ENCODE measurements around the gene CP.
"Not testable (repeated sequence)": the region's sequence is repeated elsewhere in the genome, so short reads cannot be mapped to it uniquely, and the experiment has no call there.

Gene CP

DNA sequence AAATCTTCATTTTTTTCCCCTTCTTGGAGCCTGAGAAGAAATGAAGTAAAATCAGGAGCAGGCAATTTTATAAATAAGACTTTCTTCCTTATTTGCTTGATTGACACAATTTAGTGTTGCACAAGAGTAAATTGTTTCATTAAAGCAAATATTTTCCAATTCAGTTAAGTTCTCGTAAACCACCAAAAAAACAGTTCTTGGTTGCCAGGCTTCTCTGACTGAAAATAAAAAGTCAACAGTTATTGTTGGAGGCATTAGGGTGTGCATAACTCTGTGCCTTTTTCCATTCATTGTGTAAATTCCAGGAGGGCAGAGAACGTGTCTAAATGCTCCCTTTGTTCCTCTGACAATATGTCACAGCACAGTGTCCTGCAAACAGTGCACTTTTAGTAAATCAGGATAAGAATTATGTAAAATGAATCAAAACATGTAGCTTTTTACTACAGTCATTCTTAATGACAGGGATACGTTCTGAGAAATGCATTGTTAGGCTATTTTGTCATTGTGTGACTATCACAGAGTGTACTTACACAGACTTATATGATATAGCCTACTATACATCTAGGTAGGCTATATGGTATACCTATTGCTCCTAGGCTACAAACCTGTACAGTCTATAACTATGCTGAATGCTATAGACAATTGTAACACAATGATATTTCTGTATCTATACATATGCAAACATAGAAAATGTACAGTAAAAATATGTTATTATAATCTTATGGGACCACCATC lies at the start of gene CP:
Gene CP (minus strand): TSS at position 47 of the 735 bp plus-strand sequence. CDS start 37 bp downstream, at position 10.
- DNase-seq (ENCODE audit: low spot score) = no peak

- no peak for DNase-seq (ENCODE audit: low spot score)
These were observed 48.6 kb upstream of the CP start for GRCh38 chr3:149270180-149270579.

DNA sequence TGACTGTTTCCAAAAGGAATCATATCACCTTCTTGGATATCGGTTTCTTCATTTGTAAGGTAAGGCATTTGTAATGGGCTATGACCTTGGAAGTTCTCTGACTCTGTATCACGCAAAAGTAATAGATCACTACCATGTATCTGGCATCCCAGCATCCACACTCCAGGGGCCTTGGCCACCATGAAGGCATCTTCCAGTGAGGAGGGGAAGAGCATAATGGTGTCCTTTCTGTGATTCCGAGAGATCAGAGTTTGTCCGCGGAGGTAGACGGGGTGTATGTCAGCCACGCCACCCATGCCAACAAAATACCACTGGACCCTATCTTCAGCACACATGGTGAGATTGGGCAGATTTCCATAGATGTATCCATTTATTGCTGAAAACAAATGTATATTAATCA lies 48.1 kb upstream of the CP start:
- DNase-seq (ENCODE audit: low spot score) = no peak

- no peak for DNase-seq (ENCODE audit: low spot score)
These were observed 45.9 kb upstream of the CP start for GRCh38 chr3:149267565-149267964.

- DNase-seq (ENCODE audit: low spot score) = no peak
These were observed 45.1 kb upstream of the CP start for GRCh38 chr3:149266736-149267135.

GRCh38 chr3:149263856-149264255 lies 42.2 kb upstream of the CP start:
- DNase-seq (ENCODE audit: low spot score) = no peak

- DNase-seq (ENCODE audit: low spot score) = no peak
These were observed 37.1 kb upstream of the CP start for GRCh38 chr3:149258714-149259113.

DNA sequence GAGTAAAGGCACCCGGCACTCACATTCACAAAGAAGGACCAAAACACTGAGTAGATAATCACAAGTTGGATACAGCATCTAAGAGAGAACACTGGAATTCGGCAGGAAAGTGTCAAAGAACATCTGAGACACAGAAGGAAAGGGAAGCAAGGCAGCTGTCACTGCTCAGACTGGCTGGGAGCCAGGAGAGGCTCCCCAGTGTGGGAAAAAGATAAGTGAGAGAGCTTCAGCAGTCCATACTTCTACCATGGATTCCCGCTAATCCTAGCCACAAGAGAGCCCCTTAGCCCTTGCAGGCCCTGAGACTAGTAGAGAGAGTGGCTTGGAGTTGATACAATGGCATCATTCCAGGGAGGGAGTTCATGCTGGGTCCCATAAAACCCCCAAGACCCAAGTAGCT lies 36.7 kb upstream of the CP start:
- DNase-seq (ENCODE audit: low spot score) = no peak

DNA sequence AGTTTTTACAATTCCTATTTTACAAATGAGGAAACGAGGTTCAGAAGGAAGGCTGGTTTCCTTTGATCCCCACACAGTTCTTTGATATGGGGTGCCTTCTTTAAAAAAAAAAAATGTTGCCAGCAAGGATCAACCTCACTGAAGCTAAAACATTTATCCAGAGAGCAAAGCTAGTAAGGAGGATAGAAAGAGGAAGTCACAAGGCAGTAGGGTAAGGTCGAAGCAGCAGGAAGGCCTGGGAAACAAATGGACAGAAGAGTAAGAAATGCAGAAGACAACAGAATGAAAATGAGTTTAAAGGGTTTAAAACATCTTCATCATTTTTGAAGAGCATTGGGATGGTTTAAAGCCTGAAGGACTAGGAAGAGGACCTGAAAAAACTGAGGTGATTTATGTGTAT lies 30.6 kb upstream of the CP start:
- no peak for DNase-seq (ENCODE audit: low spot score)

DNA sequence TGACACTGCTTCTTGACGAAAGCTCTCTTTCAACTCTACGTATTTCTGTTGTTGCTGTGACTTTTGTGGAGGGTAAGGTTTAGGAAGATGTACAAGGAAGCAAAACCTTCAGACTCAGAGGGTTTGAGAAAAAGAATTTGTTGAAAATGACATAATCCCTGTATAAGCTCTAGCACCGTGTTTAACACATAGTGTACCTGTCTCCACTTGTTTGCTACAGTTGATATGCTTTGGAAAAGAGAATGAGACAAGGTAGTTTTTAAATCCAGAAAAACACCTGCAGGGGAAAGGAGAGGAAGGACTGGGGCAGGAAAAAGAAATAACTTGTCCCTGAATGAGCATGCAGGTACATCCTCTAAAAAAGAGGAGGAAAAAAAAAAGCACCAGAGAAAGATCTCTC lies 29.6 kb upstream of the CP start:
- DNase-seq (ENCODE audit: low spot score) = no peak

- DNase-seq (ENCODE audit: low spot score) = no peak
These were observed 26.5 kb upstream of the CP start for GRCh38 chr3:149247929-149248691.

DNA sequence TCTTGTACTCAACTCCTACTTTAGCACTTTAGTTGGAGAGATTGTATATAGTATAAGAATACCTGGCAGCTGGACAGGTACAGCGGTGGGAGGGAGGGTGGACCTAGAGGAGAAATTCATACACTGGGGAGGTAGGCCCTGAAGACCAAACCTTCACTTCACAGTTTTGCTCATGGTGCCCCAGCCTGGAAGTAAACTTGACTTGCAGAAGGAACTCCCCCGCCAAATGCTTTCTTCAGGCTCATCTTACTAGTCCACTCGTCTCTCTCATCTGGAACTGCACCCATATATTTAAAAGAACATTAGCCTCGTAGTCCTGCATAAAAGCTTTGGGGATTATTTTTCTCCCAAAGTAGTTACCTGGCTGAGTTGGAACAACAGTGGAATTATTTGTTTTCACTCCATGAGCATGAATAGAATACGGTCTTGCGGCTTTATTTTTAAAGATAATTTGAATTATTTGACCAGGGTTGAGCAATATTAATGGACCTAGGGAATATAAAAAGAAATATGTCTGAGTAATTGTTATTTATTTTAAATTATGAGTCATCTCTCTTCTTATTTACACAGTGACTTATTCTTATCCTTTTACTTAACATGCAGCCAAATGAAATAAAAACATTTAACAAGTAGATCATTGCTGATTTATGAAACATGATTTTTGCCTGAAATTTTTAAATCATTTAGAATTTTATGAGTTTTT lies 25.5 kb upstream of the CP start:
- DNase-seq (ENCODE audit: low spot score) = peak; percentile 28

DNA sequence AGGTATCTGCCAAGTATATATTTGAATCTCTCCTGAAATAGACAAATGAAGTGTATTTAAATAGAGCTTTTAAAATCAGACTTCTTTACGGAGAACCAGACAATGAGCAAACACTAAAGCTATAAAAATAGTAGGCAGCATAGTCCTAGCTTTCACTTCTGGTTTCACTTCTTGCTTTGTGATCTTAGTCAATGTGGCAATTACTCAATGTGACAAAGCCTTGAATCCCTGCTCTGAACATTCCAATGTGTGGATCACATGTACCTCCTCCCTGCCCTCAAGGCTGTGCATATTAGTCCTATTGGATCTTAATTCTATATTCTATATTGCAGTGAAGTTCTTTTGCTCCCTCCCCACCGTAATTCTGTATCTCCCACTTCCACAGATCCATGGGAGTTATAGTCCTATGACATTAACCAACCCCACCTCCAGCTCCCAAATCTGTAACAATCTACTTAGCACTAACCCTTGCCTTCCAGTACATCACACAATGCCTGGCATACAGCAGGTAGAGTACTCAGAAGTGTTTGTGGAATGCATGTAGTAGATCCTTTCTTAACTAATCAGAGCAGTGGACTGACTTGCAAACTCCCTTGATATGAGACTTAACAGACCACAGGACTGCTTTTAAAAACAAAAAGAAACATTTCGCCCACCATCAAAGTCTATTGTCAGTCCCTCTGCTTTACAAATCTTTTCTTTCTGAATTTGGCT lies 24.3 kb upstream of the CP start:
- peak; percentile 22 for DNase-seq (ENCODE audit: low spot score)

DNA sequence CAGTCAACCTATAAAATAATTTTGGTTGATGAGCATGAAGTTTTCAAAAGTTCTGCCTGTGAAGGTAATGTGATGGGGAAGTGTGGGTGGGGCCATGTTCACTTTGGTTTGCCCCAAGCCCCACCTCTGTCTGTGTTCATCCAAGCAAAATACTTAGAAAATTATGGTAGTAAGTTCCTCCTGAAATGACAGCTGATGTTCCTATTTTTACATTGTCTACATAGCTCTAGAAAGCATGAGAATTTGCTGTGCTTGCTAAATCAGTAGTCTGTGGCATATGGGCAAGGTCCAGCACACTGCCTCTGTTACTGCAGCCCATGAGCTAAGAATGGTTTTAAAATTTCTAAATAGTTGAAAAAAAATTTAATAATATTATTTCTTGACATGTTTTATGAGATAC lies 21.9 kb upstream of the CP start:
- DNase-seq (ENCODE audit: low spot score) = no peak

DNA sequence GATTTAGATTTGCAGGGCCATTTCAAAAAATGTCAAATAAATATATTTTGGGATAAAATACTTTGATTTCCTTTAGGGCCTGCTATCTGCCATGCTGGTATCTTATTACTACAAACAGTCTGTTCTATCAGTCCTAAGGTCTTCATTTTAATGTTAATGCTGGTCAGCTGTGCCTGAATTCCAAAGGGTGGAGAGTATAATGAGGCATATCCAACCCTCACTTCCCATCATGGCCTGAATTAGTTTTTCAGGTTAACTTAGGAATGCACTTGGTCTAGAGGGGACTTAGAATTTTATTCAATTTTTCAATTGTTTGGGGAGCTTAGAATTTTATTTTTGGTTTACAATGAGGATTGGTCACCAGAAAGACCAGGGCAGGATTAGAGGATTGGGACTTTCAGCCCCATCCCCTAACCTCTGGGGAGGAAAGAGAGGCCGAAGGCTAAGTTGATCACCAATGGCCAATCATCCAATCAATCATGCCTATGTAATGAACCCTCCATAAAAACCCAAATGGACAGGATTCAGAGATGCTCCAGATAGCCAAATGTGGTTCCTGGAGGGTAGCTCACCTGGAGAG lies 17.8 kb upstream of the CP start:
- DNase-seq (ENCODE audit: low spot score) = no peak

DNA sequence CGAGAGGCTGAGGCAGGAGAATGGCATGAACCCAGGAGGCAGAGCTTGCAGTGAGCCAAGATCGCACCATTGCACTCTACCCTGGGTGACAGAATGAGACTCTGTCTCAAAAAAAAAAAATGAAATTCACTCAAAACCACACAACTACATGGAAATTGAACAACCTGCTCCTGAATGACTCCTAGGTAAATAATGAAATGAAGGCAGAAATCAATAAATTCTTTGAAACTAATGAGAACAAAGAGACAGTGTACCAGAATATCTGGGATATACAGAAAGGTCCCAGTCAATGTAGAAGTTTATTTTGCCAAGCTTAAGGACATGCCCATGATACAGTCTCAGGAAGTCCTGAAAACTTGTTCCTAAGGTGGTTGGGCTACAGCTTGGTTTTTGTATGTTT lies 16.6 kb upstream of the CP start:
- not testable (repeated sequence) for DNase-seq (ENCODE audit: low spot score)

DNA sequence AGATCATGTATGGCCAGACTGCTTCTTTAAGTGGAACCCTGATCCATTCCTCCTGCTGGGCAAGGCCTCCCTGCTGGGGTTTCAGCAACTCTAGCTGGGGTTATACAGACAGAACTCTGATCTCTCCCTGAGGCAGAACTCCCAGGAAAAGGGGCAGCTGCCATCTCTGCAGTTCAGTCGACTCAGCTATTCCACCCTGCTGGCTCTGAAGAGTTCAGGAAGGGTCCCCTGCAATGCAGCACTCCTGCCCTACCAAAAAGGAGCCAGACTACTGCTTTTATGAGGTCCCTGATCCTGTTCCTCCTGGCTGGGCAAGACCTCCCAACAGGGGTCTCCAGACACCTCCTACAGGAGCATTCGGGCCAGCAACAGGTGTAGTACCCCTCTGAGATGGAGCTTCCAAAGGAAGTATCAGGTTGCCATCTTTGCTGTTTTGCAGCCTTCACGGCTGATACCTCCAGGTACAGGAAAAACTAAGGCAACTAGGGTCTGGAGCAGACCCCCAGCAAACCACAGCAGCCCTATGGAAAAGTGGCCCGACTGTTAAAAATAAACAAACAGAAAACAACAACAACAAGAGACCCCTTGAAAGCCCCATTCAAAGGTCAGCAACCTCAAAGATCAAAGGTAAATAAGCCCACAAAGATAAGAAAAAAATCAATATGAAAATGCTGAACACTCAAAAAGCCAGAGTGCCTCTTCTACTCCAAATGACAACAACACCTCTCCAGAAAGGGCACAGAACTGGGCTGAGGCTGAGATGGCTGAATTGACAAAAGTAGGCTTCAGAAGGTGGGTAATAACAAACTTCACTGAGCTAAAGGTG lies 14.2 kb upstream of the CP start:
- DNase-seq (ENCODE audit: low spot score) = no peak

GRCh38 chr3:149234671-149235245 lies 13.1 kb upstream of the CP start:
- no peak for DNase-seq (ENCODE audit: low spot score)

DNA sequence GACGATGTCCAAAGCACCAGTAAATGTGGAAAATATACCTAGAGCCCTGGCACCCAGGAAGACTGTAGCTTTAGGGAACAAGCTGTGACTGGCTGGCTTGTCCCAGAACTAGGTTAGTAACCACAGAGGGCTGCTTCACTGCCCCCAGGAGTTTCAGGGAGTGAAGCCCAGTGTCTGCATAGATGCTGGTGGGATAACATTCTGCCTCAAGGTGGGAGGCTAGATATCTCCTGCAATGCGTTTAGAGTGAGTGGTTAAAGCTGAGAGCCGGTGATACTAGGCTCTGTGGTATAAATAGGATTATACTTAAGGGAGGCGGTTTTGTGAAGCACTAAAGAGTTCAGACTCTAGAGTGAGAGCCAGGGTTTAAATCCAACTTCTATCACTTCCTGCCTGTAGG lies 11.7 kb upstream of the CP start:
- no peak for DNase-seq (ENCODE audit: low spot score)

DNA sequence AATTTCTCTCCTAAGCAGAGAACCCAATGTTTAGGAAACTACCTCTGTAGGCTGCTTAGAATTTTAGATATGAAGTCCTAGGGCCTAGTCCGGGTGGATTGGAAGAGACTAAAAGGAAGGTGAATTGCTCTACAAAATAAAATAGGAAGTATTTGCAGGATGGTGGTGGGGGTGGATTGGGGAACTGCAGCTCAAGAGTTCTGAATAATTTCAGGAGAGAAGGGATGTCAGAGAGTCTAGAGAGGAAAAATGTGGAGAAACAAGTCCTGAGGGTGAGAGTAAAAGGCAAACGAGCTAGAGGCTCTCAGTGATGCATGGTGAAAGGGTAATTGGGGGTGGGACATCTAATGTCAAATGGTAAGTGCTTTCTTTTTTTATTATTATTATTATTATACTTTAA lies 10.2 kb upstream of the CP start:
- no peak for DNase-seq (ENCODE audit: low spot score)

All from hepatic stellate cell (primary cell).